ENCODE results near the gene TKT.

TKT gene

GRCh38 chr3:53223541-53223966 is 32.3 kb downstream of the TKT start:
- H3K79me1 ChIP-seq (ENCODE audit: low read depth, low read length): no peaks in the 10 kb centered on the region
- no peaks in the 10 kb centered on the region for H3K4me1 ChIP-seq (ENCODE audit: control insufficient read depth in 2 of 2, insufficient read depth in 1 of 2, low read depth in 1 of 2, low read length in 2 of 2)
- no peak overlapping the region for H3K4me2 ChIP-seq (ENCODE audit: insufficient read depth, low read length, poor library complexity, severe bottlenecking)
- H2BK120ac ChIP-seq (ENCODE audit: low read depth, low read length): no peak overlapping the region
- H3K4ac ChIP-seq (ENCODE audit: low read length): no peak overlapping the region
- H3K27ac ChIP-seq (replicated peaks; ENCODE audit: low read length): no peak overlapping the region
- no peak overlapping the region for H3K4me3 ChIP-seq (ENCODE audit: low read length in 2 of 2)
- no peak overlapping the region for H2AFZ ChIP-seq (ENCODE audit: low read length)
- no peak overlapping the region for H4K91ac ChIP-seq (ENCODE audit: low read depth, low read length, poor library complexity)
- H2BK12ac ChIP-seq (ENCODE audit: low read length): no peak overlapping the region
- peak overlapping the region; percentile 46 for H3K23ac ChIP-seq (ENCODE audit: low read depth, low read length, poor library complexity)
- H3K27me3 ChIP-seq (ENCODE audit: control insufficient read depth in 3 of 3, insufficient read depth in 3 of 3, low read depth in 1 of 3, low read length in 3 of 3): no peaks in the 10 kb centered on the region
- H2AK5ac ChIP-seq (ENCODE audit: low read depth, low read length): no peak overlapping the region
- H3K36me3 ChIP-seq (replicated peaks in 1 of 2; ENCODE audit: control insufficient read depth in 2 of 2, insufficient read depth in 2 of 2, low read length in 2 of 2): peaks cover 57 to 62% of the 10 kb centered on the region in 2 donors
- DNase-seq (ENCODE audit: low spot score): no peak
- H3K18ac ChIP-seq (ENCODE audit: low read length): peak overlapping the region; percentile 16
- H4K8ac ChIP-seq (ENCODE audit: low read depth, low read length): no peak overlapping the region
- H2BK5ac ChIP-seq (ENCODE audit: low read length): no peak overlapping the region
- H3K14ac ChIP-seq (ENCODE audit: low read length): no peak overlapping the region
- no peaks in the 10 kb centered on the region for H3K9me3 ChIP-seq (replicated peaks in 1 of 2; ENCODE audit: control insufficient read depth in 2 of 2, insufficient read depth in 1 of 2, low read depth in 1 of 2, low read length in 2 of 2)
- no peak overlapping the region for H3K9ac ChIP-seq (ENCODE audit: low read depth, low read length, poor library complexity)
- H2BK15ac ChIP-seq (ENCODE audit: low read length): no peak overlapping the region
- no CpG with 5 or more reads among the region's 9 CpGs for WGBS, 2 donors (ENCODE audit: extremely low coverage in 2 of 2, insufficient read length in 2 of 2, insufficient replicate concordance in 1 of 2)

DNA sequence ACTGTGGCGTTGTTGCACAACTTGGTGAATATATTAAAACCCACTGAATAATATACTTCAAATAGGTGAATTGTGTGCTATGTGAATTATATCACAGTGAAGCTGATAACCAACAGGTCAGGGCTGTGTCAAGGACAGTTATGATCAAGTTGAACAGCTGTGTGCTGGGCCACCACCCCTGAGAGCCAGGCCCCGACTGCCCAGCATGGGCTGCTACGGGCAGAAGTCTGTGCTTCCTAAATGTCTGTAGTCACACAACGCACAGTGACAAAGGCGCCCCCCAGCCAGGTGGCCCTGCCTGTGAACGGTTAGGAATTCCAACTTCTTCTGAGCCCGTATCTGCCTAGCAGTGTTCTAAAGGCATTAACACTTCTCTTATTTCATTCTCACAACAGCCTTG is 32.8 kb downstream of the TKT start:
- no peak overlapping the region for H3K4ac ChIP-seq (ENCODE audit: low read length)

GRCh38 chr3:53222183-53222901 is 33.5 kb downstream of the TKT start:
- no peaks in the 10 kb centered on the region for H3K79me1 ChIP-seq (ENCODE audit: low read depth, low read length)
- no peak overlapping the region for H2BK120ac ChIP-seq (ENCODE audit: low read depth, low read length)
- peak overlapping the region; percentile 45 for H3K27ac ChIP-seq (replicated peaks; ENCODE audit: low read length)
- H2BK15ac ChIP-seq (ENCODE audit: low read length): no peak overlapping the region
- H4K8ac ChIP-seq (ENCODE audit: low read depth, low read length): no peak overlapping the region
- H2AFZ ChIP-seq (ENCODE audit: low read length): no peak overlapping the region
- H4K91ac ChIP-seq (ENCODE audit: low read depth, low read length, poor library complexity): no peak overlapping the region
- no peak overlapping the region for H2BK12ac ChIP-seq (ENCODE audit: low read length)
- no peak overlapping the region for H3K4ac ChIP-seq (ENCODE audit: low read length)
- no peak for DNase-seq (ENCODE audit: low spot score)
- H3K14ac ChIP-seq (ENCODE audit: low read length): no peak overlapping the region
- H3K27me3 ChIP-seq (ENCODE audit: control insufficient read depth in 3 of 3, insufficient read depth in 3 of 3, low read depth in 1 of 3, low read length in 3 of 3): no peaks in the 10 kb centered on the region
- no peak overlapping the region for H3K23ac ChIP-seq (ENCODE audit: low read depth, low read length, poor library complexity)
- H3K9ac ChIP-seq (ENCODE audit: low read depth, low read length, poor library complexity): no peak overlapping the region
- H2AK5ac ChIP-seq (ENCODE audit: low read depth, low read length): no peak overlapping the region
- H3K18ac ChIP-seq (ENCODE audit: low read length): peak overlapping the region; percentile 8
- peaks cover 44 to 50% of the 10 kb centered on the region in 2 donors for H3K36me3 ChIP-seq (replicated peaks in 1 of 2; ENCODE audit: control insufficient read depth in 2 of 2, insufficient read depth in 2 of 2, low read length in 2 of 2)
- no CpG with 5 or more reads among the region's 12 CpGs for WGBS, 2 donors (ENCODE audit: extremely low coverage in 2 of 2, insufficient read length in 2 of 2, insufficient replicate concordance in 1 of 2)
- no peaks in the 10 kb centered on the region for H3K9me3 ChIP-seq (replicated peaks in 1 of 2; ENCODE audit: control insufficient read depth in 2 of 2, insufficient read depth in 1 of 2, low read depth in 1 of 2, low read length in 2 of 2)
- H3K4me3 ChIP-seq (ENCODE audit: low read length in 2 of 2): no peak overlapping the region
- no peaks in the 10 kb centered on the region for H3K4me1 ChIP-seq (ENCODE audit: control insufficient read depth in 2 of 2, insufficient read depth in 1 of 2, low read depth in 1 of 2, low read length in 2 of 2)
- no peak overlapping the region for H2BK5ac ChIP-seq (ENCODE audit: low read length)
- H3K4me2 ChIP-seq (ENCODE audit: insufficient read depth, low read length, poor library complexity, severe bottlenecking): no peak overlapping the region

More for the DNA sequence above, 32.8 kb downstream of the TKT start:
- Histone ChIP-seq H3K4me2 (ENCODE audit: insufficient read depth, low read length, poor library complexity, severe bottlenecking) (no peak overlapping the region), H3K4me1 (ENCODE audit: control insufficient read depth in 2 of 2, insufficient read depth in 1 of 2, low read depth in 1 of 2, low read length in 2 of 2) (no peaks in the 10 kb centered on the region), H2BK15ac (ENCODE audit: low read length) (no peak overlapping the region), H2AFZ (ENCODE audit: low read length) (no peak overlapping the region), H3K9ac (ENCODE audit: low read depth, low read length, poor library complexity) (no peak overlapping the region), H3K4me3 (ENCODE audit: low read length in 2 of 2) (no peak overlapping the region), H3K14ac (ENCODE audit: low read length) (no peak overlapping the region), H2BK120ac (ENCODE audit: low read depth, low read length) (no peak overlapping the region), H2BK12ac (ENCODE audit: low read length) (no peak overlapping the region), H3K27me3 (ENCODE audit: control insufficient read depth in 3 of 3, insufficient read depth in 3 of 3, low read depth in 1 of 3, low read length in 3 of 3) (no peaks in the 10 kb centered on the region), H3K27ac (replicated peaks; ENCODE audit: low read length) (no peak overlapping the region), H4K91ac (ENCODE audit: low read depth, low read length, poor library complexity) (no peak overlapping the region), H3K79me1 (ENCODE audit: low read depth, low read length) (no peaks in the 10 kb centered on the region), H3K18ac (ENCODE audit: low read length) (no peak overlapping the region), H2BK5ac (ENCODE audit: low read length) (no peak overlapping the region), H3K9me3 (replicated peaks in 1 of 2; ENCODE audit: control insufficient read depth in 2 of 2, insufficient read depth in 1 of 2, low read depth in 1 of 2, low read length in 2 of 2) (no peaks in the 10 kb centered on the region), H3K23ac (ENCODE audit: low read depth, low read length, poor library complexity) (no peak overlapping the region), H2AK5ac (ENCODE audit: low read depth, low read length) (no peak overlapping the region), H3K36me3 (replicated peaks in 1 of 2; ENCODE audit: control insufficient read depth in 2 of 2, insufficient read depth in 2 of 2, low read length in 2 of 2) (peaks cover 51 to 57% of the 10 kb centered on the region in 2 donors), H4K8ac (ENCODE audit: low read depth, low read length) (no peak overlapping the region)
- WGBS, 2 donors (ENCODE audit: extremely low coverage in 2 of 2, insufficient read length in 2 of 2, insufficient replicate concordance in 1 of 2): no CpG with 5 or more reads among the region's 7 CpGs
- no peak for DNase-seq (ENCODE audit: low spot score)

- no peak overlapping the region for H3K9ac ChIP-seq (ENCODE audit: low read depth, low read length, poor library complexity)
- peaks cover 39 to 45% of the 10 kb centered on the region in 2 donors for H3K36me3 ChIP-seq (replicated peaks in 1 of 2; ENCODE audit: control insufficient read depth in 2 of 2, insufficient read depth in 2 of 2, low read length in 2 of 2)
- H3K27me3 ChIP-seq (ENCODE audit: control insufficient read depth in 3 of 3, insufficient read depth in 3 of 3, low read depth in 1 of 3, low read length in 3 of 3): no peaks in the 10 kb centered on the region
- no peaks in the 10 kb centered on the region for H3K4me1 ChIP-seq (ENCODE audit: control insufficient read depth in 2 of 2, insufficient read depth in 1 of 2, low read depth in 1 of 2, low read length in 2 of 2)
- no peak overlapping the region for H3K14ac ChIP-seq (ENCODE audit: low read length)
- no peak overlapping the region for H3K18ac ChIP-seq (ENCODE audit: low read length)
- H3K4me2 ChIP-seq (ENCODE audit: insufficient read depth, low read length, poor library complexity, severe bottlenecking): no peak overlapping the region
- H3K4ac ChIP-seq (ENCODE audit: low read length): no peak overlapping the region
- H4K91ac ChIP-seq (ENCODE audit: low read depth, low read length, poor library complexity): no peak overlapping the region
- no peak overlapping the region for H4K8ac ChIP-seq (ENCODE audit: low read depth, low read length)
- H2BK12ac ChIP-seq (ENCODE audit: low read length): no peak overlapping the region
- H2AFZ ChIP-seq (ENCODE audit: low read length): no peak overlapping the region
- no peak overlapping the region for H3K4me3 ChIP-seq (ENCODE audit: low read length in 2 of 2)
- H3K9me3 ChIP-seq (replicated peaks in 1 of 2; ENCODE audit: control insufficient read depth in 2 of 2, insufficient read depth in 1 of 2, low read depth in 1 of 2, low read length in 2 of 2): no peaks in the 10 kb centered on the region
- no peak overlapping the region for H2BK5ac ChIP-seq (ENCODE audit: low read length)
- no peaks in the 10 kb centered on the region for H3K79me1 ChIP-seq (ENCODE audit: low read depth, low read length)
- no peak overlapping the region for H2AK5ac ChIP-seq (ENCODE audit: low read depth, low read length)
- no peak overlapping the region for H2BK15ac ChIP-seq (ENCODE audit: low read length)
- DNase-seq (ENCODE audit: low spot score): no peak
- no CpG with 5 or more reads among the region's 3 CpGs for WGBS, 2 donors (ENCODE audit: extremely low coverage in 2 of 2, insufficient read length in 2 of 2, insufficient replicate concordance in 1 of 2)
- H3K23ac ChIP-seq (ENCODE audit: low read depth, low read length, poor library complexity): no peak overlapping the region
- H2BK120ac ChIP-seq (ENCODE audit: low read depth, low read length): no peak overlapping the region
- H3K27ac ChIP-seq (replicated peaks; ENCODE audit: low read length): no peak overlapping the region
These were observed 34.0 kb downstream of the TKT start for GRCh38 chr3:53221827-53222182.
